HEK293 (cell line): Measurements from ENCODE around the gene ACYP1.

Source experiments
- CTCF ChIA-PET: fragments of 350-600 bp; formaldehyde crosslinking; extraction: SDS; loops from one replicate; lab custom pipeline; 2021; ENCODE audit warnings: antibody characterized with exemption; lab: Yijun Ruan, JAX
- POLR2A ChIA-PET: fragments of 300-600 bp; formaldehyde crosslinking; extraction: SDS; loops from one replicate; lab custom pipeline; 2020; ENCODE audit warnings: antibody characterized with exemption, inconsistent platforms; lab: Yijun Ruan, JAX
- H3K27ac ChIP-seq: fragments of 200-500 bp; sonication (Bioruptor generic); 2 replicates; pipeline ENCODE4 v1.5.1; 2014; ENCODE audit warnings: low read depth, low read length, control low read depth, inconsistent platforms; ENCODE audit errors: extremely low read depth
- H3K36me3 ChIP-seq, 2 experiments: fragments of 200-500 bp in 1 of 2; sonication (Bioruptor generic) in 1 of 2; 1 replicate in 1 of 2; 2 replicates in 1 of 2; pipeline ENCODE4 v1.5.1; 2014 to 2017; ENCODE audit warnings: inconsistent platforms in 2 of 2, low read length in 2 of 2; ENCODE audit not compliant: control insufficient read depth in 2 of 2, insufficient read depth in 1 of 2
- H3K4me1 ChIP-seq: fragments of 200-500 bp; sonication (Bioruptor generic); 2 replicates; pipeline ENCODE4 v1.5.1; 2014; ENCODE audit warnings: mild to moderate bottlenecking, low read length, inconsistent platforms; ENCODE audit not compliant: control insufficient read depth, insufficient read depth
- H3K4me3 ChIP-seq: 2 replicates; pipeline ENCODE4 v1.5.1; 2011; ENCODE audit warnings: low read depth, mild to moderate bottlenecking, control low read depth, low read length, moderate library complexity
- H3K9me3 ChIP-seq: fragments of 200-500 bp; sonication (Bioruptor generic); 2 replicates; pipeline ENCODE4 v1.5.1; 2014; ENCODE audit warnings: low read depth, low read length, inconsistent platforms; ENCODE audit not compliant: control insufficient read depth, insufficient read depth
- BCL11A ChIP-seq: fragments of 450-650 bp; formaldehyde crosslinking; IDR thresholded peaks from 2 replicates; pipeline ENCODE4 v1.5.1; 2016; ENCODE audit warnings: low read depth, missing biosample characterization, missing genetic modification characterization
- FEZF1 ChIP-seq: fragments of 450-650 bp; formaldehyde crosslinking; IDR thresholded peaks from 2 replicates; pipeline ENCODE4 v1.5.1; 2016; ENCODE audit warnings: missing biosample characterization, missing genetic modification characterization
- GLI4 ChIP-seq: fragments of 450-650 bp; formaldehyde crosslinking; IDR thresholded peaks from 2 replicates; pipeline ENCODE4 v1.5.1; 2016; ENCODE audit warnings: missing biosample characterization, missing genetic modification characterization
- HOXC10 ChIP-seq: sonication (generic); formaldehyde crosslinking; IDR thresholded peaks from 2 replicates; pipeline ENCODE4 v1.8.1; 2023; ENCODE audit warnings: mild to moderate bottlenecking, missing genetic modification reagents
- KLF16 ChIP-seq: fragments of 450-650 bp; formaldehyde crosslinking; IDR thresholded peaks from 2 replicates; pipeline ENCODE4 v1.5.1; 2017; ENCODE audit warnings: missing biosample characterization, missing genetic modification characterization
- KLF17 ChIP-seq: fragments of 450-650 bp; formaldehyde crosslinking; IDR thresholded peaks from 2 replicates; pipeline ENCODE4 v1.5.1; 2016; ENCODE audit warnings: missing biosample characterization, missing genetic modification characterization
- PATZ1 ChIP-seq: fragments of 450-650 bp; formaldehyde crosslinking; IDR thresholded peaks from 2 replicates; pipeline ENCODE4 v1.5.1; 2016; ENCODE audit warnings: missing biosample characterization, missing genetic modification characterization
- PBX3 ChIP-seq: sonication (generic); formaldehyde crosslinking; IDR thresholded peaks from 2 replicates; pipeline ENCODE4 v1.8.1; 2022; ENCODE audit warnings: mild to moderate bottlenecking, moderate library complexity, missing genetic modification reagents
- ZBTB1 ChIP-seq: fragments of 450-650 bp; formaldehyde crosslinking; IDR thresholded peaks from 2 replicates; pipeline ENCODE4 v1.5.1; 2016; ENCODE audit warnings: missing biosample characterization, missing genetic modification characterization
- ZBTB7A ChIP-seq: fragments of 450-650 bp; formaldehyde crosslinking; IDR thresholded peaks from 2 replicates; pipeline ENCODE4 v1.5.1; 2016; ENCODE audit warnings: low read depth, missing biosample characterization, missing genetic modification characterization
- ZBTB8A ChIP-seq: fragments of 450-650 bp; formaldehyde crosslinking; IDR thresholded peaks from 2 replicates; pipeline ENCODE4 v1.5.1; 2016; ENCODE audit warnings: missing biosample characterization, missing genetic modification characterization
- ZNF132 ChIP-seq: fragments of 450-650 bp; formaldehyde crosslinking; IDR thresholded peaks from 2 replicates; pipeline ENCODE4 v1.5.1; 2017; ENCODE audit warnings: missing biosample characterization, missing genetic modification characterization, borderline replicate concordance
- ZNF138 ChIP-seq: fragments of 450-650 bp; formaldehyde crosslinking; IDR thresholded peaks from 2 replicates; pipeline ENCODE4 v1.5.1; 2016; ENCODE audit warnings: missing biosample characterization, missing genetic modification characterization, borderline replicate concordance
- ZNF23 ChIP-seq: fragments of 450-650 bp; formaldehyde crosslinking; IDR thresholded peaks from 2 replicates; pipeline ENCODE4 v1.5.1; 2016; ENCODE audit warnings: missing biosample characterization, missing genetic modification characterization, borderline replicate concordance
- ZNF266 ChIP-seq: fragments of 450-650 bp; formaldehyde crosslinking; IDR thresholded peaks from 2 replicates; pipeline ENCODE4 v1.5.1; 2016; ENCODE audit warnings: missing biosample characterization, missing genetic modification characterization, low read depth
- ZNF366 ChIP-seq: fragments of 450-650 bp; formaldehyde crosslinking; conservative IDR thresholded peaks from 2 replicates; pipeline ENCODE4 v1.5.1; 2016; ENCODE audit warnings: missing biosample characterization, missing genetic modification characterization
- ZNF624 ChIP-seq: fragments of 450-650 bp; formaldehyde crosslinking; IDR thresholded peaks from 2 replicates; pipeline ENCODE4 v1.5.1; 2017; ENCODE audit warnings: missing biosample characterization, missing genetic modification characterization
- ZNF776 ChIP-seq: fragments of 450-650 bp; formaldehyde crosslinking; IDR thresholded peaks from 2 replicates; pipeline ENCODE4 v1.5.0; 2017; ENCODE audit warnings: missing biosample characterization, missing genetic modification characterization, borderline replicate concordance
- ZNF837 ChIP-seq: fragments of 450-650 bp; formaldehyde crosslinking; IDR thresholded peaks from 2 replicates; pipeline ENCODE4 v1.5.1; 2016; ENCODE audit warnings: missing biosample characterization, missing genetic modification characterization
- TF ChIP-seq, protein P1 (sequence below): IDR thresholded peaks from 2 replicates; pipeline ENCODE4 v1.6.1; 2011; ENCODE audit warnings: mild to moderate bottlenecking, low read depth, low read length, borderline replicate concordance

ACYP1 gene

GRCh38 chr14:75084513-75084912 lies 20.7 kb upstream of the ACYP1 start:
- TF ChIP-seq GLI4 (tag by site-specific recombination) = no peak
- TF ChIP-seq PATZ1 (tag by site-specific recombination) = no peak
- TF ChIP-seq ZBTB8A (tag by site-specific recombination) = no peak
- no peak for TF ChIP-seq ZNF837 (tag by site-specific recombination)
- no peak for TF ChIP-seq KLF17
- H3K4me1 ChIP-seq = no peaks in the 10 kb centered on the region
- no peak overlapping the region for H3K27ac ChIP-seq
- H3K4me3 ChIP-seq = no peak overlapping the region
- POLR2A ChIA-PET = no interaction called here
- CTCF ChIA-PET = interaction anchor here (0.6 kb wide), 1 partner anchor 209 kb away, joined by 4 read pairs; no protein-coding TSS in a partner anchor
- no peaks in the 10 kb centered on the region for H3K9me3 ChIP-seq
- peaks cover 37 to 77% of the 10 kb centered on the region in 2 experiments for H3K36me3 ChIP-seq

GRCh38 chr14:75083271-75083670 lies 19.4 kb upstream of the ACYP1 start:
- Histone ChIP-seq H3K27ac (no peak overlapping the region), H3K9me3 (no peaks in the 10 kb centered on the region), H3K4me3 (no peak overlapping the region), H3K4me1 (no peaks in the 10 kb centered on the region), H3K36me3 (peaks cover 33 to 71% of the 10 kb centered on the region in 2 experiments)
- CTCF ChIA-PET = interaction anchor here (0.7 kb wide), 1 partner anchor 137 kb away, joined by 3 read pairs; no protein-coding TSS in a partner anchor
- TF ChIP-seq ZBTB1 (tag by site-specific recombination) (no peak), ZNF266 (tag by site-specific recombination) (no peak), ZNF776 (no peak), ZBTB7A (tag by site-specific recombination) (no peak), PBX3 (CRISPR knock-in tag) (no peak), FEZF1 (tag by site-specific recombination) (no peak), ZNF624 (tag by site-specific recombination) (no peak), HOXC10 (CRISPR knock-in tag) (no peak), ZNF366 (no peak), KLF16 (tag by site-specific recombination) (no peak), ZNF138 (tag by site-specific recombination) (no peak), ZNF23 (no peak), ZNF132 (tag by site-specific recombination) (no peak), BCL11A (tag by site-specific recombination) (no peak)
- TF ChIP-seq, protein P1, sequence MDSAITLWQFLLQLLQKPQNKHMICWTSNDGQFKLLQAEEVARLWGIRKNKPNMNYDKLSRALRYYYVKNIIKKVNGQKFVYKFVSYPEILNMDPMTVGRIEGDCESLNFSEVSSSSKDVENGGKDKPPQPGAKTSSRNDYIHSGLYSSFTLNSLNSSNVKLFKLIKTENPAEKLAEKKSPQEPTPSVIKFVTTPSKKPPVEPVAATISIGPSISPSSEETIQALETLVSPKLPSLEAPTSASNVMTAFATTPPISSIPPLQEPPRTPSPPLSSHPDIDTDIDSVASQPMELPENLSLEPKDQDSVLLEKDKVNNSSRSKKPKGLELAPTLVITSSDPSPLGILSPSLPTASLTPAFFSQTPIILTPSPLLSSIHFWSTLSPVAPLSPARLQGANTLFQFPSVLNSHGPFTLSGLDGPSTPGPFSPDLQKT = no peak
- POLR2A ChIA-PET = no interaction called here
